Endothelial cell of umbilical vein (primary cell): ENCODE results near the gene TSPAN18. TPM values are rescaled to one million over a fixed set of nuclear protein-coding genes. Genes with fewer than 3 reads are reported as not detected.

Source experiments
- BruUV-seq: library from RNA; stranded (reverse); fragments of 400-500 nt; replicated peaks from 2 replicates; lab custom pipeline; 2021; lab: Mats Ljungman, UMichigan
- CTCF ChIA-PET: fragments of 300-600, 350-600 bp; sonication (Branson Sonifier 250); formaldehyde crosslinking; loops from one replicate; lab custom pipeline; 2021; ENCODE audit warnings: antibody characterized with exemption, inconsistent platforms; lab: Charles Lee
- POLR2A ChIA-PET: fragments of 300-600, 350-600 bp; sonication (Branson Sonifier 250); formaldehyde crosslinking; loops from one replicate; lab custom pipeline; 2021; ENCODE audit warnings: antibody characterized with exemption, inconsistent platforms; lab: Charles Lee
- DNase-seq: peaks from one replicate; pipeline ENCODE4 v3.0.0-alpha.2; 2011; ENCODE audit warnings: low read depth, low spot score
- FAIRE-seq: peaks from 2 replicates; lab custom pipeline; 2011; peaks lifted over from hg19 to GRCh38; lab: Jason Lieb, UNC
- H2AFZ ChIP-seq: 2 replicates; pipeline ENCODE4 v1.6.0; 2012; ENCODE audit warnings: low read depth, low read length, control low read depth, inconsistent platforms
- H3K27ac ChIP-seq: 2 replicates; pipeline ENCODE4 v1.5.1; 2011; ENCODE audit warnings: low read depth, mild to moderate bottlenecking, control low read depth, low read length, moderate library complexity; ENCODE audit not compliant: insufficient read depth
- H3K27me3 ChIP-seq, 2 experiments: 2 replicates each; pipeline versions ENCODE4 v1.6.0 to v1.6.1; 2011; ENCODE audit warnings: low read length in 2 of 2, mixed read lengths in 1 of 2; ENCODE audit not compliant: control insufficient read depth in 2 of 2, insufficient read depth in 2 of 2
- H3K36me3 ChIP-seq, 2 experiments: 2 replicates in 1 of 2; 3 replicates in 1 of 2; pipeline ENCODE4 v1.5.1; 2011; ENCODE audit warnings: low read length in 2 of 2, mild to moderate bottlenecking in 1 of 2, moderate library complexity in 1 of 2; ENCODE audit not compliant: control insufficient read depth in 2 of 2, insufficient read depth in 2 of 2; ENCODE audit errors: extremely low read depth in 1 of 2
- H3K4me1 ChIP-seq: 3 replicates; pipeline ENCODE4 v1.5.1; 2011; ENCODE audit warnings: mild to moderate bottlenecking, low read length; ENCODE audit not compliant: control insufficient read depth, insufficient read depth; ENCODE audit errors: extremely low read depth
- H3K4me2 ChIP-seq: 2 replicates; pipeline ENCODE4 v1.6.1; 2011; ENCODE audit warnings: low read length, control low read depth, mixed read lengths; ENCODE audit not compliant: insufficient read depth
- H3K4me3 ChIP-seq, 3 experiments: fragments of 200-600 bp in 1 of 3; sonication (generic), shearing (Covaris generic) in 1 of 3; replicated peaks in 1 of 3; 2 replicates each; pipeline ENCODE4 v1.5.1; 2011 to 2016; ENCODE audit warnings: control low read depth in 3 of 3, low read length in 3 of 3, mild to moderate bottlenecking in 2 of 3, inconsistent platforms in 1 of 3, low read depth in 1 of 3, moderate library complexity in 1 of 3; ENCODE audit not compliant: insufficient read depth in 1 of 3
- H3K79me2 ChIP-seq: 2 replicates; pipeline ENCODE4 v1.6.0; 2012; ENCODE audit warnings: low read length, inconsistent platforms; ENCODE audit not compliant: control insufficient read depth, insufficient read depth
- H3K9ac ChIP-seq: replicated peaks from 2 replicates; pipeline ENCODE3; 2011; ENCODE audit warnings: low read length, control low read depth; ENCODE audit not compliant: insufficient read depth; ENCODE audit errors: extremely low read depth
- H3K9me1 ChIP-seq: replicated peaks from 3 replicates; pipeline ENCODE4 v1.6.0; 2011; ENCODE audit warnings: mild to moderate bottlenecking, low read length; ENCODE audit not compliant: control insufficient read depth, insufficient read depth; ENCODE audit errors: extremely low read depth
- H3K9me3 ChIP-seq: replicated peaks from 2 replicates; pipeline ENCODE4 v1.5.1; 2012; ENCODE audit warnings: low read length, inconsistent platforms; ENCODE audit not compliant: control insufficient read depth, insufficient read depth
- H4K20me1 ChIP-seq: replicated peaks from 2 replicates; pipeline ENCODE3; 2011; ENCODE audit warnings: mild to moderate bottlenecking, low read length; ENCODE audit not compliant: control insufficient read depth, insufficient read depth; ENCODE audit errors: extremely low read depth
- CTCF ChIP-seq, 2 donors: IDR thresholded peaks; 1 replicate in 1 of 2; 2 replicates in 1 of 2; pipeline ENCODE4 v1.5.1; 2011; ENCODE audit warnings: low read length in 2 of 2, mild to moderate bottlenecking in 2 of 2, moderate library complexity in 2 of 2, control low read depth in 1 of 2, inconsistent platforms in 1 of 2, low read depth in 1 of 2; ENCODE audit not compliant: insufficient read depth in 1 of 2; ENCODE audit errors: extremely low read depth in 1 of 2
- EZH2 ChIP-seq: IDR thresholded peaks from 2 replicates; pipeline ENCODE4 v1.6.1; 2012; ENCODE audit warnings: borderline replicate concordance, low read depth, mild to moderate bottlenecking, moderate library complexity, low read length, inconsistent platforms; ENCODE audit not compliant: severe bottlenecking
- FOS ChIP-seq: IDR thresholded peaks from 2 replicates; pipeline ENCODE4 v1.6.1; 2011; ENCODE audit warnings: mild to moderate bottlenecking, low read length, moderate library complexity, borderline replicate concordance; ENCODE audit not compliant: insufficient read depth
- GATA2 ChIP-seq: IDR thresholded peaks from 2 replicates; pipeline ENCODE4 v1.7.0; 2011; ENCODE audit warnings: low read depth, mild to moderate bottlenecking, moderate library complexity, mixed read lengths, low read length; ENCODE audit not compliant: insufficient read length, insufficient read depth
- JUN ChIP-seq: IDR thresholded peaks from 2 replicates; pipeline ENCODE4 v1.6.1; 2011; ENCODE audit warnings: borderline replicate concordance, low read depth; ENCODE audit not compliant: insufficient read length, insufficient read depth
- MAX ChIP-seq: IDR thresholded peaks from 2 replicates; pipeline ENCODE4 v1.6.1; 2011; ENCODE audit not compliant: insufficient read depth, insufficient read length
- MYC ChIP-seq: IDR thresholded peaks from one replicate; pipeline ENCODE4 v1.6.1; 2011; ENCODE audit warnings: mild to moderate bottlenecking, low read depth, low read length
- POLR2A ChIP-seq: IDR thresholded peaks from 2 replicates; pipeline ENCODE4 v1.6.1; 2012; ENCODE audit warnings: low read depth, mild to moderate bottlenecking, control low read depth, low read length
- POLR2AphosphoS5 ChIP-seq: IDR thresholded peaks from 2 replicates; pipeline ENCODE4 v1.6.1; 2012; ENCODE audit warnings: low read depth, mild to moderate bottlenecking, control low read depth, low read length, moderate library complexity; ENCODE audit not compliant: insufficient read depth
- dilution Hi-C: fragments of 300-500 bp; cut with MboI; formaldehyde crosslinking; loops from one replicate; pipeline ENCODE4 v1.15.0; 2019; ENCODE audit warnings: low sequenced_read_pairs; ENCODE audit not compliant: extremely low pct_ligation_motif_present
- intact Hi-C: fragments of 100-400 bp; cut with micrococcal nuclease; formaldehyde crosslinking; loops from one replicate; pipeline ENCODE4 v1.10.0; 2022
- polyA plus RNA-seq, 4 experiments: library from polyadenylated mRNA; depleted of rRNA in 3 of 4; stranded (reverse) in 3 of 4; unstranded in 1 of 4; fragments of >200 nt; gene quantifications; 2 replicates each; pipeline versions ENCODE4 v1.2.1 to v1.2.3, GENCODE V29; 2011 to 2012; ENCODE audit warnings: missing spikeins in 1 of 4
- total RNA-seq: library from RNA; stranded (reverse); gene quantifications from 2 replicates; pipeline ENCODE4 v1.2.3, GENCODE V29; 2021

The TSPAN18 gene
- total and polyA plus RNA-seq, 2 donors (not counting 3 experiments of a cell fraction or from before 2014, with no cell fraction given), result 32.2 to 118 TPM

GRCh38 chr11:44741976-44742375 lies 15.2 kb downstream of the TSPAN18 start:
- Histone ChIP-seq H4K20me1 (no peaks in the 10 kb centered on the region), H3K36me3 (no peaks in the 10 kb centered on the region), H3K4me1 (peaks cover 3% of the 10 kb centered on the region), H3K79me2 (no peaks in the 10 kb centered on the region), H2AFZ (no peak overlapping the region), H3K9ac (no peak overlapping the region), H3K9me3 (no peaks in the 10 kb centered on the region), H3K4me3 (no peak overlapping the region), H3K4me2 (no peak overlapping the region), H3K27me3 (no peaks in the 10 kb centered on the region), H3K9me1 (no peaks in the 10 kb centered on the region), H3K27ac (no peak overlapping the region)
- no TSS peak for BruUV-seq
- ChIA-PET CTCF (interaction anchor here (0.7 to 2.9 kb wide), 6 partner anchors 8 to 185 kb away, joined by 3 to 11 read pairs (median 4); no protein-coding TSS in a partner anchor), POLR2A (interaction anchor here (0.5 kb wide), 1 partner anchor 81 kb away, joined by 5 read pairs; no protein-coding TSS in a partner anchor)
- intact Hi-C loops, result no loop called here
- DNase-seq (no peak), FAIRE-seq (no peak)
- no peak for TF ChIP-seq FOS
- no peak for TF ChIP-seq GATA2
- TF ChIP-seq MAX, result no peak
- TF ChIP-seq POLR2AphosphoS5, result no peak
- no peak for TF ChIP-seq POLR2A
- dilution Hi-C loops, result no loop called here

- no peak for DNase-seq
- Histone ChIP-seq H3K36me3 (no peaks in the 10 kb centered on the region), H3K27ac (no peak overlapping the region), H2AFZ (no peak overlapping the region), H3K9me1 (no peaks in the 10 kb centered on the region), H3K79me2 (no peaks in the 10 kb centered on the region), H3K9me3 (no peaks in the 10 kb centered on the region), H3K4me1 (peaks cover 3% of the 10 kb centered on the region), H3K9ac (no peak overlapping the region), H4K20me1 (no peaks in the 10 kb centered on the region), H3K27me3 (no peaks in the 10 kb centered on the region), H3K4me3 (no peak overlapping the region), H3K4me2 (no peak overlapping the region)
- no peak for FAIRE-seq
- no peak for TF ChIP-seq JUN
- TF ChIP-seq POLR2A, result no peak
- TF ChIP-seq CTCF (IDR thresholded peaks at IDR 0.05; ENCODE audit: extremely low read depth in 1 of 2, insufficient read depth in 1 of 2, low read depth in 1 of 2, low read length in 2 of 2), result no peak
- no peak for TF ChIP-seq EZH2
- no peak for TF ChIP-seq FOS
- no peak for TF ChIP-seq MYC
- TF ChIP-seq MAX, result no peak
- no peak for TF ChIP-seq POLR2AphosphoS5
- TF ChIP-seq GATA2, result no peak
- POLR2A ChIA-PET, result interaction anchor here (0.5 kb wide), 1 partner anchor 80 kb away, joined by 5 read pairs; no protein-coding TSS in a partner anchor
- intact Hi-C loops (no loop called here), dilution Hi-C loops (no loop called here)
- no TSS peak for BruUV-seq
- CTCF ChIA-PET, result interaction anchor here (1.1 to 2.6 kb wide), 3 partner anchors 16 to 32 kb away, joined by 3 to 10 read pairs (median 3); no protein-coding TSS in a partner anchor
These were observed 15.9 kb downstream of the TSPAN18 start for GRCh38 chr11:44742508-44743246.
